ENCODE measurements around the gene DLST.

DLST gene

DNA sequence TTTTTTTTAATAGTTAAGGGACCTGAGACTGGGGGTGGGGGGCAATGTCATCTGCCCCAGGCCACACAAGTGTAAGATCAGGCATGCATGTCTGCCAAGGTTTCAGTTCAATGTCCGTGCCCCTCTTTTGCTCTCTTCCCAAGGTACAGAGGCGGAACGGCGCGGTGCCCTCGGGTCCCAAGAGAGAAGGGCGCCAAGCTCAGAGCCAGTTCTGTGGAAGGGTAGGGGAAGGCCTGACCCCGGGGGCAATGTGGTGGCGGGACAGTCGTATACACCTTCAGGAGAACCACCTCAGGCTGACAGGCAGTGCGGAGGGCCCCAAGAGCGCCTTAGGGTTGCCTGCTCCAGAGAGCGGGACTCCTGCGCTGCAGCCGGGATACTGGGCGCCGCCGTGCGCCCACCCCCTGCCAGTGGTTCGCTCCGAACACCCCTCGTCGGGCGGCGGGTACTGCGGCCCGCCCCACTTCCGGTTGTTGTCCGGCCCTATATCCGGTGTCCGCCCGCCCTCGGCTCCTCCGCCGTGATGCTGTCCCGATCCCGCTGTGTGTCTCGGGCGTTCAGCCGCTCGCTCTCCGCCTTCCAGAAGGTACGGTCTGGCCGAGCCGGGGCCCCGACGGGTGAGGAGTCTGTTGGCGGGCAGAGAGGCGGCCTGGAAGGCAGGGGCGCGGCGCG lies at the start of gene DLST:
Gene DLST, plus strand, starts transcription at position 486 of the 672 bp plus-strand sequence. Its CDS starts 38 bp downstream, at position 524.
- peak; percentile 81 to 90 for DNase-seq

- no peak for DNase-seq
These were observed 48.9 kb upstream of the DLST start for GRCh38 chr14:74832849-74833248.

DNA sequence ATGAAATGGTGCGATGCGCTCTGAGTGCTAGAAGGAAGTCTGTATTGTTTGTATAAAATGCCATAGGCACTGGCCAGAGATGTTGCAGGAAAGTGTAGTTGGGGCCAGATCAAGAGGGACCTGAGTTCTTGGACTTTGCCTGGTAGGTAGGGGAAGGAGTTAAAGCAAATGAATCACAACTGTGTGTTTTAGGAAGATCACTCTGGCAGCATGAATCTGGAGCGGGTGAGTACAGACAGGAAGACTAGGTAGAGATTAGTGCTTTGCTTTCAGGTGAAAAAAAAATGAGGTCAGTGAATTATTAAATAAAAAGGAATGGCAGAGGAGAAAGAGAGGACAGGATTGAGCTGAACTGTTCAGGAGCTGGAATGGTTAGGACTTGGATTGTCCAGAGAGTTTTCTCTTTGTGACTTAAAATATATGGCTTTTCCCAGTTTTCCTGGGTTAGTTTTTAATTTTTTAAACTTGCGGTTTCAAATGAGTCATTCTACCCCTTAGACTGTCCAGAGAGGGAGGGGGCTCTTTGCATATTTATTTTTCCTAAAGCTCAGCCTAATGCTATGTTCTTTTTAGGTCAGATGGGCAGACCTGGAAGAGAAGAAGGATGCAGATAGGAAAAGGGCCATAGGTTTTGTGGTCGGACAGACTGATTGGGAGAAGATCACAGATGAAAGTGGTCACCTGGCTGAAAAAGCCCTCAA lies 46.9 kb upstream of the DLST start:
- no peak for DNase-seq

GRCh38 chr14:74835645-74836250 lies 46.0 kb upstream of the DLST start:
- no peak for DNase-seq

DNA sequence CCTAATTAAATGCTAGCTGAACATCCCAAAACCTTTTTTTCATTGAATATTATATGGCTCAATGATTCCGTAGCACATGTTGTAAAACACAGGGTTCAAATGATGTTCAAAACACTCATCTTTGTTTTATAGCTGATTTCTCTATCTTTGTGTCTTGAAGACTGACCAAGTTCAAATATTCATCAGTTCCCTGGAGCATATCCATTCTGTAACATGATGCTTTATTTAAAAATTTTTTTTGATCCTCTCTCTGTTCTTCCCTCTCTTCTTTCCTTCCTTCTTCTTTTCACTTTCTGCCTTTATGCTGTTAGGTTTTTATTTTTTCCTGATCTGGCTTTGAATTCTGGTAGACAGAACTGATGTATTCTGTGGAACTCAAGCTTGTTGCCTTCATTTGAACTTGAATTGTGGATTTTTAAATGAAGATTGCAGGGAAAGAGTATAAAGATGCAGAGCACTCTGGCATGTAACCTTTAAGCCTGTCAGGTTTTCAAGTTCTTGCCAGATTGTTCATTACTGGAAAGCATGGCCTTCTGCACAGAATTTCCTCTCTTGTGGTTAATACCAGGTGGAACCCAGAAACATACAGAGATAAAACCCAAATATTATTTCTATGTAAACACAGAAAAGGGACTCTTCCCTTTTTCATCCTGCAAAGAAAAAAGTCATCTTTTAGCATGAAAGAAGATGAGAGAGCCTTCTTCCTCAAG lies 45.3 kb upstream of the DLST start:
- DNase-seq, result no peak

DNA sequence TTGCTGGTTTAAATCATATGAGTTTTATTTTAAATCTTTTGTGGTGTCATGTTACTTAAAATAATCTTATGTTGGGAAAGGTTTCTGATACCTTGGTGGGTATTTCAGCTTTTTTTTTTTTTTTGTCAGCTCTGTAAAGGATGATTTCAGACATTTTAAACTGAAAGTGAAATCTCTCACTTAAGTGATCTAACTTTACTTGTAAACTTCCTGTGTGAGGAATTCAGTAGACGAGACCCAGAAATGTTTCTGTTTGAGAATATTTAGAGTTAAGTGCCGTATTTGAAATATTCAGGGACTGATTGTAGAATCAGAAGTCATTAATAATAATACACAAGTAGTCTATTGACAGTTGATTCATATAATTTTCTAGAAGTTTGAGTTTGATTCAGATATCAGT lies 43.5 kb upstream of the DLST start:
- no peak for DNase-seq

DNA sequence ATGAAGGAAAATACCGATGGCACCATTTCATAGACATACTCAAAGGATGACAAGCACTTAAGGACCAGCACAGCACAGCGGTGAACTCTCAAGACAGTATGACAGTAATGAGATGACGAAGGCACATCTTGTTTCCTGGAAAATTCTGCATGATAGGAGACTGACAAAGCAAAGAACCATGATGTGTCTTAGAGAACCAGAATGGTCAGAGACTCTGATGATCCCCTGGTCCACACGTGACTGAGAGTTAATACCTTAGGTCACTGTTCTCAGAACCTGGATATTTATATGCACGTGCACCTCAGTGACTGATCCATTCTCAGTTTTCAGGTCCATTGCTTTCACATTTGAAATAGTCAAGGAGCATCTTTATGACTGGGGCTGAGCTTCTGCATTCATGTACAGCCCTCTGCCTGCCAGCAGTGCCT lies 41.1 kb upstream of the DLST start:
- DNase-seq, result no peak

GRCh38 chr14:74841230-74842207 lies 40.2 kb upstream of the DLST start:
- peak; percentile 58 to 73 for DNase-seq

GRCh38 chr14:74843653-74844052 lies 38.1 kb upstream of the DLST start:
- DNase-seq, result no peak

GRCh38 chr14:74846168-74846567 lies 35.5 kb upstream of the DLST start:
- DNase-seq, result no peak

DNA sequence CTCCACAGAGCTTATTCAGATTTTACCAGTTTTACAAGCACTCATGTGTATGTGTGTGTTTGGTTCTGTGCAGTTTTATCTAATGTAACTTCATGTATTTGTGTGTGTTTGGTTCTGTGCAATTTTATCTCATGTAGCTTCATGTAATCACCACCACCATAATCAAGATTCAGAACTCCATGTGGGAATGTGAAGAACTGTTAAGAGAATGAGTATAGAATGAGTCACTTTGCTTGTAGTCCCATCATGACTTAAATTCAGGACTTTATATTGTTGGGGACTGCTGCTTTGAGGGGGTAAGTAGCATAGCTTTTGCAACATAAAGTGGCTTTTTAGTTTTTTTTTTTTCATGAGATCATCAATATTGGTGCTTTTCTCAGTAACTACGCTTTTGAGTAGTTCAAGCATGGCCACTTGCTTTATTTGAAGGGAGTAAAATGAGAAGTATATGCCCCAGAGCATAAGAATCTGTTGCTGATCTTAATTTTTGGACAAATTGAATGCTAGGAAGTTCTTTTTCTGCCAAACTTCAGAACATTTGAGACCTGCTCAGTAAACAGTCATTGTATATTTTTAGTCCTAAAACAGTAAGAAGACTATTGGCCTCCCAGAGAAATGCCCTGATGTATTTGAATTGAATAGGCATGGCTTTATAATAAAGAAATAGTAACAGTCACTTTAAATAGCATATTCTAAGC lies 34.6 kb upstream of the DLST start:
- no peak for DNase-seq

DNA sequence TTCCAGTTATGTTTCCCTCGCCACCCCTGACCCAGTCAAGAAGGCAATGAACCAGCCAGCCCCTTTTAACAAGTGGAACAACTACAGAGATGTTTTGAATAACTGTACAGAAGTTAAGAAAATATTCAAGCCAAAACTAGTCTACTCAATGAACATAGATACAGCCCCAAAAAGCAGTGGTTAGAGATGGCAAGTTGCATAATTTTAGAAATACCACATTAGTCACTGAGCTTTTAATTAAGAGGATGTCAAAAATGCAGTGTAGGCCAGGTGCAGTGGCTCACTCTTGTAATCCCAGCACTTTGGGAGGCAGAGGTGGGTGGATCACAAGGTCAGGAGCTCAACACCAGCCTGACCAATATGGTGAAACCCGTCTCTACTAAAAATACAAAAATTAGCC lies 32.9 kb upstream of the DLST start:
- no peak for DNase-seq

DNA sequence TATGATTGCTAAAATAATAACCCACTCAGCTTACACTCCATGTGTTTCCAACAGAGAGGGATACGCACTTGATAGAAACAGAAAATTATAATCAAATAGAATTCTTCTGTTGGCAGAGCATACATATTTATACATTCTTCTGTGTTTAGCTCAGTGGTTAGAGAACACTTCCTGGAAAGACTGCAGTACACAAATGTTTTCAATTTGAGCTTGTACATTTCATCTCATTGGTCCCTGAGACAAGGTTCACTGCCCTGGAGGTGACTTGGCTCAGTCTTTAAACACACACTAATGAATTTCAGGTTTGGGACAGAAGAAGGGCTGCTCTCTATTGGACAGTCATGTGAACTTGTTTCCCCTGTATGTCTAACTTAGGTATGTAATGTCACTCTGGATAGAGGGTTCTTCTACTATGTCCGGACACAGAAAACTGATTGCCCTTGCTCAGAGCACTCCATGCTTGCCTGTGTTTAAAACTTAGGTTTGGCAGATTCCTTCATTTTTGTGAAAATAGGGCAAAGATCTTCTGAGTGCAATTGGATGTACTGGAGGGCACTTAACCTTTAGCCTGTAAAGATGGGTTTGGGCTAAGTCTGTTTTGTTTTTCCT lies 28.7 kb upstream of the DLST start:
- DNase-seq, result no peak

- no peak for DNase-seq
These were observed 28.1 kb upstream of the DLST start for GRCh38 chr14:74853581-74853980.

DNA sequence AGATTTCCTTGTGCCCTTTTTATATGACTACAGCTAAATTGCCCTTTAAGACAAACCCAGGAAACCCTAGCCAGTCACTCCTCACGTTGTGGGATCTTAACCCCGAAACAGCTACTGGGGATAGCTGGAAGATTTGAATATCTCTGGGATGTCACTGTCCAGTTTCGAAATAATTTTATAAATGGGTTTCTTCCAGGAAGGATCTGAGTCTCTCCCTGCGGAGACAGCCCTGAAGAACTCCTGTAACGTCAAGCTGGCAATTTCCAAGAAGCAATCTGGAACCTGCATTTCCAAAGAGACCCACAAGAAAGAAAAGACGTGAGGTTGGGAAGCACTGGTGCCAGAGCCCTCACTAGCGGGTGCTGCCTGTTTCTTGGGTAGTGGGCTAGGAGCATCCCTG lies 26.7 kb upstream of the DLST start:
- no peak for DNase-seq

GRCh38 chr14:74855945-74856344 lies 25.8 kb upstream of the DLST start:
- no peak for DNase-seq

- no peak for DNase-seq
These were observed 25.4 kb upstream of the DLST start for GRCh38 chr14:74856366-74856765.

DNA sequence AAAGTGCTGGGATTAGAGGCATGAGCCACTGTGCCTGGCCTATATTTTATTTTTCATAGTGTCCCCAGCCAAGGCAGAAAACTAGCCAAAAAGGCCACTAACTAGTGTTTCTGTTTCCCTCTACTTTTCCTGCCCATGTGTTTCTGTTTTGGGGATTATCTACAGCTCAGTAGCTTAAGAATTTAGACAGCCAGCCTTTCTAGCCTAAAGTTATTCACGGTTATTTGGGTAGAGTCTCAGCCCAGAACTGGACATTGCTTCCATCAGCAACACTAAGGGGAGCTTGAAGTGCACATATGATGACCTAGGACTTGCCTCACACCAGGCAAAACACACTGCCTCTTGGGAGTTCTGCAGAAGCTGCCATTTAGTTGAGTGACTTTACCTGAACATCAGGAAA lies 23.7 kb upstream of the DLST start:
- no peak for DNase-seq

GRCh38 chr14:74859757-74860552 lies 21.8 kb upstream of the DLST start:
- DNase-seq, result no peak
